HG03521 (cell line): ENCODE data around the gene PDZD7.
"Not testable (repeated sequence)": the region's sequence is repeated elsewhere in the genome, so short reads cannot be mapped to it uniquely, and the experiment has no call there.

Experiments used
- ATAC-seq: cut with Tn5 transposase; IDR thresholded peaks from one replicate; pipeline ENCODE4 v1.9.1; 2021; ENCODE audit warnings: mild to moderate bottlenecking, moderate library complexity; ENCODE audit not compliant: unreplicated experiment

Gene PDZD7

DNA sequence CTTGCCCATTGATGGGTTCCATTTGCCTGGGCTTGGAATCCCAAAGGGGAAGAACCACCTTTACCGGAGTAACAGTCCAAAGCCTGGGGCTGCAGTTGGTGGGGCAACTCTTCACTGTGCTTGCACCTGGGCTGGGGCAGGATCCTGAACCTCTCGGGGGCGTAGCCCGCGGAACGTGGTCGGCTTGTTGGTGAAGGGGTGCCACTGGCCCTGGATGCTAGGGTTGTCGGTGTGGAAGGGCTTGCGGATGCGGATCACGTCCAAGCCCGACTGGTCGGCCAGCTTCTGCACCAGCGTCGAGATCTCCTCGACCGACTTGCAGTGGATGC lies 44.3 kb downstream of the PDZD7 start:
- no peak for ATAC-seq

DNA sequence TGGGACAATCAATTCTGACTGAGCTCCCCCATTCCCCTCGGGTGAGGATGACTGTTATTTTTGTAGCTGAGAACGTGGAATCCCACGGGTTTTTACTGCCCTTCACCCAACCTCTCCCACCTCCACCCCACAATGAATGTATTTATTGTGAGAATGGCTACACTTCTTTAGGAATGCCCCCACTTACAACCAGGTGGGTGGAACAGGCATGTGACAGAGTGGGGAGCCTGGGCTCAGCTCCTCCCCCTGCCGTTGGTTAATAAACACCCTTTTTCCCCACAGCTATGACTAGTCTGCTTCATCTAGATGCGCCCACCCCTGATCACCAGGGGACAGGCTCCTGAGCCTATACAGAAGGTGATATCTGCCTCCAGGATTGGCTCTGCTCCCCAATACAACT lies 45.6 kb downstream of the PDZD7 start:
- ATAC-seq, result no peak

DNA sequence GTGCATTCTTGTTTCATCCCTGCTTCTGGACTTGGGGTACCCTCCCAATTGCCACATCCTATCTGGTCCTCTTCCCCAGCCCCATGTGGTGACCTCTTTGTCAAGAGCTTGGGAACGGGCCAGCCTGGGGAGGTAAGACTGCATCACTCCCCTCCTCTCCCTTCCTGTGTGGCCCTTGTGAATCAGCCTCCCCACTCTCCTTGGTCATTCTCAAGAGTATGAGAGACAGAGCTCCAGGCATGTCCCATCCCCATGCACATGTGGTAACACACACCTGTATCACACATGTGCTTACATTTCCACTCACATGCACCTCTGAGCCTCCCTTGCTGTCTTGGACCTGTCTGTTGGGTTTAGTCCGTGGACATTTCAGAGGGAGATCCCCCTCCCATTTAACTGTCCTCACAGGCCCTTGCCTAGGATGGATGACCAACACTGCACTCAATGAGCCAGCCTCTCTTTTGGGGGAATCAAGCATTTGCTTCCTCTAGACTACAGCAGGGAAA lies 46.2 kb downstream of the PDZD7 start:
- ATAC-seq, result no peak

DNA sequence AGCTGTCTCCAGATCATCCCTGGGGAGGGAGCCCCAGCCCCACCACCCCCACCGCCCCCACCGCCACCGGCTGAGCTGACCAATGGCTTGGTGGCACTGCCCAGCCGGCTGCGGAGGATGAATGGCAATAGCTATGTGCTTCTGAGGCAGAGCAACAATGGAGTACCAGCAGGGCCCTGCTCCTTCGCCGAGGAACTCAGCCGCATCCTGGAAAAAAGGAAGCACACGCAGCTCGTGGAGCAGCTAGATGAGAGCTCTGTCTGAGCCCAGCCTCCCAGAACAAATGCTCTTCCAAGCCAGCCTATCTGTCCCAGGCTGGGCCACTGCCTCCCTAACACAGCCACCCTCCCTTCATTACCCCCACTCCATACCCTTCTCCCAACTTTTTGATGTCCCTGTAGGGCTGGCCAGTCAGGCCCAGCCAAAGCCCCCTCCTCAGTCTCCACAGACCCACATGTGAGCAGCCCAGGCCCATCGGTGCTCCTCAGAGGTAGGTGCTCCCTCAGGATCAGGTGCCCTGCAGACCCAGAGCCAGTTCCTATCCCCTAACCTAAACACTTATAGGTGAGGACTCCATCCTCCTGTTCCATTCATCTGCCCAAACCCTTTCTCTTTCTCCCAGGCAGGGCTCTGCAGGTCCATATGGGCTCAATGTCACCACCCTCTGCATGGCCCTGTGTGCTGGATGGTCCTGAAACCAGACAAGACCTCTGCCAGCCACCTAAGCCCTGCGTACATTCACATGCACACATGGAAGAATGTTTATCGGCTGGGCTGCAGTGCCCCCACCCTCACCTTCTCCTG lies 46.9 kb downstream of the PDZD7 start:
- ATAC-seq, result no peak

DNA sequence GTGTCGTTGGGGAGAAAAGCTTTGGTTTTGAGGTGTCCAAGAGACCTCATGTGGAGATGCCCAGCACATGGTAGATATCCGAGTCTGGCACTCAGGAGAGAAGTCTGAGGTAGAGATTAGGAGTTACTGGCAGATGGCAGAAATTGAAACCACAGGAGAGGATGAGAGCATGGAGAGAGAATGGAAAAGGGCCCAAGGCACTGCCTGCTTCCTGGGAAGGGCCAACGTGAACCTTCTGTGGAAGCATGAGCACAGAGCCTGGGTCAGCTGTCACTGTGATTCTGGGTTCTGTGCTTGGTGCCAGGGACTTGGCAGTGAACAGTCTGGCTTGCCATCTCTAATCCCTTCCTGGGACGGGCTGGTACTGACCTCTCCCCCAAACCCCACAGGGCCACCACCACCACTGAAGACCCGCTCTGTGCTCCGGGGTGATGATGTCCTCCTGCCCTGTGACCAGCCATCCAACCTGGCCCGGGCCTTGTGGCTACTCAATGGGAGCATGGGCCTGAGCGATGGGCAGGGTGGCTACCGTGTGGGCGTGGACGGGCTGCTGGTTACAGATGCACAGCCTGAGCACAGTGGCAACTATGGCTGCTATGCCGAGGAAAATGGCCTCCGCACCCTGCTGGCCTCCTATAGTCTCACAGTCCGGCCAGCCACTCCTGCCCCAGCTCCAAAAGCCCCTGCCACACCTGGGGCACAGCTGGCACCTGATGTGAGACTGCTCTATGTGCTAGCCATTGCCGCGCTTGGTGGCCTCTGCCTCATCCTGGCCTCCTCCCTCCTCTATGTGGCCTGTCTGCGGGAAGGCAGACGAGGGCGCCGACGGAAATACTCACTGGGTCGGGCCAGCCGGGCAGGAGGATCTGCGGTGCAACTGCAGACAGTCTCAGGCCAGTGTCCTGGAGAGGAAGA lies 47.8 kb downstream of the PDZD7 start:
- no peak for ATAC-seq

DNA sequence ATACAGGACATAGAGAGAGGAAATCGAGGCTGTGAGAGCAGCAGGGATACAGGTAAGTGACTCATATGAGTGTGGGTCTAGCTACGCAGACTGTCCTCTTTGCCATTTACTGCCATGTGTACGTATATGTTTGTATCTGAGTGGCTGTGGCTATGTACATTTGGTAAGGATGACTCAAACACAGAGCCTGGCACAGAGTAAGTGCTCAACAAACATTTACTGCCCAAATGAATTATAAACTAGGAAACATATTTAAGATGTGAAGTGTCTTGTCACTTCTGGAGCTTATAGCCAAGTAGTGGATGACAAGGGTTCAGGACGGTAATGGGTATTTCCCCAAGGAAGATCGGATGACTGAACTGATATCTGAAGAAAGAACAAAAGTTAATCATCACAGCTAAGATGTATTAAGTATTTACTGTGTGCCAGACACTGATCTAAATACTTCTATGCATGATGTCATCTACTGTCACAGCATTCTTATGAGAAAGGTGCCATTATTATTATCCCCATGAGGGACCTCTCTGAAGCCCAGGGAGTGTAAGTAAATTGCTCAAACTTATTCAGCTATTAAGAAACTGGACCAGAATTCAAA lies 49.7 kb downstream of the PDZD7 start:
- no peak for ATAC-seq

DNA sequence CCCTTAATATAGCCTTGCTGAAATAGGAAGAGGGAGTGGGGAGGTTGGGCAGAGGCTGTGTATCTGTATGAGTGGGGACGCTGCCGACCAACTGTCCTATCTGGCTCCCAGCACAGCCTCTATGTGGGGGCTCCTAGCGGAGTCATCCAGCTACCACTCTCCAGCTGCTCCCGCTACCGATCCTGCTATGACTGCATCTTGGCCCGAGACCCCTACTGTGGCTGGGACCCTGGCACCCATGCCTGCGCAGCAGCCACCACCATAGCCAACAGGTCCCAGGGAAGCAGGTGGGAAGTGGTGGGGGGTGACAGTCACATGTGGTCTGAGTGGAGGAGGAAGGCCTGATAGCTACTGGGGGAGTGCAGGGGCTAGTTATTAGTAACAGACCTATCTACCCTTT lies 50.2 kb downstream of the PDZD7 start:
- ATAC-seq, result no peak

DNA sequence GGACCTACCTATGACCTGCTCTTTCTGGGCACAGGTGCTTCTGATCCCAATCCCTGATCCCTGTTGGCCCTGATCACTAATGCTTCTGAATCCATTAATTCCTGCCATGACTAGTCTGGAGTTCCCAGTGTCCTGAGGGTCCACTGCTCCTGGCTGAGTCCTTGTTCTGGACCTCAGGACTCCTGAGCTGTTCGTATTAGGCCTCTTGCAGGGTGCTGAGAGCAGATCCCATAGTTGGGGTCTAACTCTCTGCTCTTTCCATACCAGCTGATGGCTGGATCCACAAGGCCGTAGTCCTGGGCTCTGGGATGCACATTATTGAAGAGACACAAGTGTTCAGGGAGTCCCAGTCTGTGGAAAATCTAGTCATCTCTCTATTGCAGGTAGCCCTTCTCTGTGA lies 50.6 kb downstream of the PDZD7 start:
- no peak for ATAC-seq

DNA sequence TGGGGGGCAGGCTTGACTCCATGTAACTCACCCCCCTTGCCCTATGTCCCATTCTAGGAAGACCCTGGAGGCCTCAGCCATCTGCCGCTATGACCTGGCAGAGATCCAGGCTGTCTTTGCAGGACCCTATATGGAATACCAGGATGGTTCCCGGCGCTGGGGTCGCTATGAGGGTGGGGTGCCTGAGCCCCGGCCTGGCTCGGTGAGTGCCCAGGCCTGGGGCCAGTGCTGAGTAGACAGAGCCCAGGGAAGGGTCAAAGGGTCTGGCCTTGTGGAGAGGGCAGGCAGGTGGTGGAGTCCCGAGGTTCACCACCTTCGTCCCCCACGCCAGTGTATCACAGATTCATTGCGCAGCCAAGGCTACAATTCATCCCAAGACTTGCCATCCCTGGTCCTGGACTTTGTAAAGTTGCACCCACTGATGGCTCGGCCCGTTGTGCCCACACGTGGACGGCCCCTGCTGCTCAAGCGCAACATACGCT lies 51.1 kb downstream of the PDZD7 start:
- ATAC-seq, result no peak

DNA sequence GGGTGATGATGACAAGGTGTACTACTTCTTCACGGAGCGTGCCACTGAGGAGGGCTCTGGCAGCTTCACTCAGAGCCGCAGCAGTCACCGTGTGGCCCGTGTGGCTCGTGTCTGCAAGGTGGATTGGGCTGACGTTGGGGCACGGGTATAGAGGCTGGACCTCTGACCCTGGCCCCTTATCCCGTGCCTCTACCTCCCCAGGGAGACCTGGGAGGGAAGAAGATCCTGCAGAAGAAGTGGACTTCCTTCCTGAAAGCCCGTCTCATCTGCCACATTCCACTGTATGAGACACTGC lies 52.1 kb downstream of the PDZD7 start:
- ATAC-seq, result no peak

DNA sequence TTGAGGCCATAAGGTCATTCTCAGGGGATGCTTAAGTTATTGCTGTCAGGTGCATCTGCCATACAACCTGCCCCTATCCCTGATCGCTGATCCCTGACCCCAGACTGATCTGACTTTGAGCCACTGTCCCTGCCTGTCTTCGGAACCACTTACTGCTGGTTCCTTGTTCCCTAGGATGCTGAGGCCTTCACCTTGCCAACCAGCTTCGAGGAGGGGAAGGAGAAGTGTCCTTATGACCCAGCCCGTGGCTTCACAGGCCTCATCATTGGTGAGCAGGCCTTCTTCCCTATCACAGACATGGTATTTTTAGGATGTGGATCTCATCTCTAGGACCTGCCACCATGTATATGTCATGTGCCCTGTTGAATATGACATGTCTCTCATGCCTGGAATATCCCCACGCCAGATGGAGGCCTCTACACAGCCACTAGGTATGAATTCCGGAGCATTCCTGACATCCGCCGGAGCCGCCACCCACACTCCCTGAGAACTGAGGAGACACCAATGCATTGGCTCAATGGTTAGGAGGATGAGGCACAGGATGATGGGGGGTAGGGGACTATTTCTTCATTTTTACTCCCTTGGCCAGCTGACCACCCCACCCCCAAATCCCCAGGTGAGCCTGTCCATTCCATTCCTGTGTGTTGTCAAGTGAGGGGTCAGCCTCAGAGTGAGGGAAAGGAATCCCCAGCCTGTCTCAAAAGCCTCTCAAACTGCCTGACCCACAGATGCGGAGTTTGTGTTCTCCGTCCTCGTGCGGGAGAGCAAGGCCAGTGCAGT lies 52.6 kb downstream of the PDZD7 start:
- no peak for ATAC-seq

DNA sequence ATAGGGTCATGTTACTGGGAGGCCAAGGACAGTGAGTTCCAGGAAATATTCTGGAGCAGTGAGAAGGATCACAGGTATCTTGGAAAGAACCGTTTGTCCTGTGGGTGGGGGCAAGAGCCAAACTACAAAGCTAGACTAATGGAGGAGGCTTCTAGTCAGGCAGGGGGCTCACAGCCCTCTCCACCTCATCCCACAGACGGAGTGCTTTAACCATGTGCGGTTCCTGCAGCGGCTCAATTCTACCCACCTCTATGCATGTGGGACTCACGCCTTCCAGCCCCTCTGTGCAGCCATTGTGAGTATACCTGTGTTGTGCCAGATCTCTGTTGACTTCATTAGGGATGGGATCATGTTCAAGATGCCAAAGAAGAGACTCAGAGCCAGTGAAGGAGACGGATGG lies 53.5 kb downstream of the PDZD7 start:
- ATAC-seq, result no peak

DNA sequence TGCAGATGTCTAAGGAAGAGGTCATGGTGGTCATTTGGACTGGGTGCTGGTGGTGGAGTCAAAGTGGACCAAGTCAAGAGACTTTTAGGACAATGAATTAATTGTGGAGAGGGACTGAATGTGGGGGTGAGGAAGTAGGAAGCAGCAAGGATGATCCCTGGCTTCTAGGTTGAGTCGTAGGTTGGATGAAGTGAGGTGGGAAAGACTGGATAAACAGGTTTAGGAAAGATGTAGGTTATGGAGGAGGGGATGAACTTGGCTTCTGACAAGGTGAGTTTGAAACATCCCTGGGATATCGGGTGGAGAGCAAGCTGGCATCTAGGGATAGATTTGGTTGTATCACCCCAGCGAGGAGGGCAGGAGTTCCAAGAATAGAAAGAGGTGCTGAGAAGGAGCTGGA lies 54.0 kb downstream of the PDZD7 start:
- ATAC-seq, result no peak

DNA sequence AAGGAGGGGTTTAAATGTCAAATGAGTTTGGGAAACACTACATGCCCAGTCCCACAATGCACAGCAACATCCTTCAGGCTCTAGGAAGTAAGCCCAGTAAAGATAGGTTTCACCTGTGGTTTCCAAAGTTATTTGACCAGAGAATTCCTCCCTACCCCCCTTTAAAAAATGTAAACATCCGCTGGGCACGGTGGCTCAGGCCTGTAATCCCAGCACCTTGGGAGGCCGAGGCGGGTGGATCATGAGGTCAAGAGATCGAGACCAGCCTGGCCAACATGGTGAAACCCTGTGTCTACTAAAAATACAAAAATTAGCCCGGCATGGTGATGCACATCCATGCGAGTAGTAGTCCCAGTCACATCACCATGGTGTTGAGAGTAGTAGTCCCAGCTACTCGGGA lies 55.5 kb downstream of the PDZD7 start:
- not testable (repeated sequence) for ATAC-seq

DNA sequence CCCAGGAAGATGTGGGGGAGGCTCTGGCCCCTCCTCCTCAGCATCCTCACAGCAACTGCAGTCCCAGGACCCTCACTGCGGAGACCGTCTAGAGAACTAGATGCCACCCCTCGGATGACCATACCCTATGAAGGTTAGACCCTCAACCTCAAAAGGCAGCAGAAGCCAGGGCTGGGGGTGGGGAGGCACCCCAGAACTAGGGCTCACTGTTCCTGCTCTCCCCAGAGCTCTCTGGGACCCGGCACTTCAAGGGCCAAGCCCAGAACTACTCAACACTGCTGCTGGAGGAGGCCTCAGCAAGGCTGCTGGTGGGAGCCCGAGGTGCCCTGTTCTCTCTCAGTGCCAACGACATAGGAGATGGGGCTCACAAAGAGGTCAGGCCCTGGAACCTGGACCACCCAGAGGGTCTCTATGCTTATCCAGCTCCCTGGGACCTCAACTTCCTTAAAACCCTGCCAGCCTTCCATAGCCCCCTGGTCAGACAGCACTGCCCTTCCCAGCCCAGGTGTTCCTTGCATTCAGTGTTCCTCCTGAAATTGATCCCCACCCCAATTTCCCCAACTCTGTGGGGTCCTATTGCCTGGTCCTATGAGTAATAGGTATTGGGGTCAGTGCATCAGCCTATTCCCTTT lies 57.9 kb downstream of the PDZD7 start:
- no peak for ATAC-seq

DNA sequence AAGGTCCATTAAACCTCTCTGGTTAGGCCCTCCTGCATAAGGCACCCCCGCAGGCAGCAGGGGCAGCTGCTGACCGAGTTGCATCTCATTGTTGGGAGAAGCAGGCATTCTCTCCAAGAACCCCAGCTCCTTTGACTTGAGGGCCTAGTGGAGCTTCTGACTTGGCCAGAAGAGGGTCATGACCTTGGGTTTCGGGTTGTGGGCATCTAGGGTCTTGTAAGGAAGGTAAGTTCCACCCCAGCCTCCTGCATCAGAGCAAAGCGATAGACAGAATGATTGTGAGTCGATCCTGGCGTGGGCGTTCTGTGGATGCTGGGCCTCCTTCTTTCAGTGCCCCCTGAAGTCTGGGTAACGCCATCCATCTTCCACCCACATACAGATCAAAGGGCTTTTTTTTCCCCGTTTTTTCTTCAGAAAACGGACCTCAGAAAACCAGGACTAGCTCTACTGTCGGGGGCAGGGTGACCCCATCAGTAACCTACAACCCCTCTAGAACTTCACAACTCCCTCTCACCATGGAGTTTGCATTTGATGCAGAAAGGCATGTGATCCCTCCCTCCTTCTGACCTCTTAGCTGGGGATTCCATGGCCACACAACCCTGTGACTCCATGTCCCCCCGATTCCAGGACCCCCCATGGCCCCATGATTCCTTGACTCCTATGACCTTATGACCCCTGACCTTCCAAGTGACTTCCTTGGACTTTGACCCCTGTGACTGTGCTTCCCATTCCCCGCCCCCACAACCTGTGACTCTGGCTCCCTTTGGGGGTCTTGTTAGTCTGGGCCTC lies 58.6 kb downstream of the PDZD7 start:
- no peak for ATAC-seq

DNA sequence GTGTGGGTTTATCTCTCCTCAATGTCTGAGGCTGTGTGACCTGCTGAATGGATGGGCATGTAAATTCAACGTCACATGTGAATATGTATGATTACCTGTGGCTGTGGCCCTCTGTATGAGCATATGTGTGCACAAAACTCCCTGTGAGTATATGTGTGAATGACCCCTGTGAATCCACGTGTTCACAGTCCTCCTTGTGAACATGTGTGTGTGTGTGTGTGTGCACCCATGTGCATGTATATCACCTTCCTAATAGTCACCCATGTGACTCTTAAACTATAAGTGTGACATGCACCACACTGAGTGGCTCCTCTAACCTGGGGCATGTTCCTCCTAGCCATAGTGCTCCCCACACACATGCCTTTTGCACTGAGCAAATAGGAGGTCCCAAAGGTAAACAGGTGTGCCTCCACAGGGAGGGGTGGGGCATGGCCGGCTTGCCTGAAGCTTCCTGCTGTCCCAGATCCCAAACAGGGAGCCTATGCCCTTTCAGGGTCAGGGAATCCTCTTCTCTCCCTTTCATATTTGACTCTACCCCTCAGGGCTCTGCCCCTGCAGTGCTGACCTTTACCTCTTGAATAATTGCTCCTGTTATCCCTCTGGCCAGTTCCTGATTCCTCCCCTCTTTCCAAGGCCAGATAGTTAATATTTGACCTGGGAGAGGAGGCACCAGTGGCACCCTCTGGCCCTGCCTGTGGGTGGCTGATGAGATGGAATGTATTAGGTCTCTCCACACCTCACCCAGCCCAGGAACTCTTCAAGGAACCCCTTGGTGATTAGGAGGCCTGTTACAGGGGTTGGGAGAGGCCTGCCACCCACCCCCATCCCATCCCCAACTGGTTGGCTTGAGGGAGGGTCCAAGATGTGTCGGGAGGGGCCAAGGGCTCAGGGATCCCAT lies 59.8 kb downstream of the PDZD7 start:
- no peak for ATAC-seq

DNA sequence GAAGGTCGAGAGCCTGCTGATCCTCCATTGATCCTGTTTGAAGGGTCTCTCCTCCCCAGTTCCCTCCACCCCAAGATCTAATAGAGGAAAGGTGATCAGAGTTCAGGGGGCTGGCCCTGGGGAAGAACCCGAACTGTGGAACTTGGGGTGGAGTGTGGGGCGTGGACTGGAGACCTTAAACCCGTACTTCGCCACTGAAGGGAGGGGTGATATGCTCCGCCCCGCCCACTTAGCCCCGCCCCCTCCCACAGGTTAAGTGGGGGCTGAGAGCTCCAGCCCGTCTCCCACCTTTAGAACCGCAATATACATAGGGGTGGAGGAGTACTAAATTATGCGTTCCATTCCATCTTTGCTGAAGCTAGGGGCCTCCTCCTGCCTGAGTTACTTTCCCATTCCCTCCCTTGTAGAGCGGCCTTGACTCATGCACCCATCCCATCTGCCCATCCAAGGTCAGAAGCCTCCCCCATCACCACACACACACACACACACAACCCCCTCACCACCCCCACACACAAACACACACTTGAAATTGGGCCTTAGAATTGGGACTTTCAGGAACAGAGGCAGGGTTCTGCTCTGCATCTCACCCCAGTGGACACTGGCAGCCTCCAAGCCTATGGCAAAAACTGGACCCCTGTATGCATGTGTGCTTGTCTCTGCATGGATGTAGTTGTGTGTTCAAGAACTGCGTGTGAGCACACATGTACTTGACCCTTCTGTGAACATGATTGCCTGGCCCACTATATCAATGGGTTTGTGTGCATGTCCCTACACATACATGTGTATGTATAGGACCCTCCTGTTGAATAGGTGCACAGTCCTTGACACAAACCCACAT lies 60.6 kb downstream of the PDZD7 start:
- ATAC-seq, result no peak
